Liver (tissue), 9 donors: Measurements from ENCODE around the gene DDX1. TPM values are rescaled to one million over a fixed set of nuclear protein-coding genes. Genes with fewer than 3 reads are reported as not detected.

Experiments used
- DNase-seq: peaks from one replicate; pipeline ENCODE4 v3.0.0-alpha.2; 2017; ENCODE audit warnings: low spot score
- H3K27ac ChIP-seq, 2 donors: one replicate each; pipeline ENCODE4 v1.7.0; 2013; ENCODE audit warnings: inconsistent platforms in 2 of 2, low read length in 2 of 2, control low read depth in 1 of 2, low read depth in 1 of 2, mild to moderate bottlenecking in 1 of 2
- H3K27me3 ChIP-seq, 4 donors: one replicate each; pipeline versions ENCODE4 v1.6.1 to v1.7.0; 2013; ENCODE audit warnings: low read length in 3 of 4, inconsistent platforms in 1 of 4, mild to moderate bottlenecking in 1 of 4, moderate library complexity in 1 of 4; ENCODE audit not compliant: control insufficient read depth in 4 of 4, insufficient read depth in 4 of 4
- H3K36me3 ChIP-seq, 4 donors: one replicate each; pipeline versions ENCODE4 v1.6.1 to v1.7.0; 2013; ENCODE audit warnings: low read length in 3 of 4, mild to moderate bottlenecking in 3 of 4, low read depth in 1 of 4, moderate library complexity in 1 of 4; ENCODE audit not compliant: control insufficient read depth in 4 of 4, insufficient read depth in 3 of 4
- H3K4me1 ChIP-seq, 4 donors: one replicate each; pipeline versions ENCODE4 v1.6.1 to v1.7.0; 2013; ENCODE audit warnings: low read length in 3 of 4, mild to moderate bottlenecking in 3 of 4, moderate library complexity in 1 of 4; ENCODE audit not compliant: control insufficient read depth in 4 of 4, insufficient read depth in 4 of 4
- H3K4me3 ChIP-seq, 3 donors: one replicate each; pipeline versions ENCODE4 v1.6.1 to v1.7.0; 2013; ENCODE audit warnings: low read length in 3 of 3, control low read depth in 1 of 3, low read depth in 1 of 3, mild to moderate bottlenecking in 1 of 3
- H3K9ac ChIP-seq, 2 donors: one replicate each; pipeline ENCODE4 v1.7.0; 2013; ENCODE audit warnings: low read length in 2 of 2, mild to moderate bottlenecking in 2 of 2, moderate library complexity in 2 of 2, control low read depth in 1 of 2, low read depth in 1 of 2
- H3K9me3 ChIP-seq, 4 donors: one replicate each; pipeline versions ENCODE4 v1.6.1 to v1.7.0; 2013; ENCODE audit warnings: low read length in 3 of 4; ENCODE audit not compliant: control insufficient read depth in 4 of 4
- EGR1 ChIP-seq, 2 donors: IDR thresholded peaks; 2 replicates each; pipeline ENCODE4 v1.6.1; 2016 to 2018; ENCODE audit warnings: antibody characterized with exemption in 2 of 2, low read depth in 2 of 2
- FOXA1 ChIP-seq: IDR thresholded peaks from 2 replicates; pipeline ENCODE4 v1.6.1; 2016; ENCODE audit warnings: antibody characterized with exemption
- FOXA2 ChIP-seq: IDR thresholded peaks from 2 replicates; pipeline ENCODE4 v1.6.1; 2016; ENCODE audit warnings: antibody characterized with exemption
- GABPA ChIP-seq, 2 donors: IDR thresholded peaks in 1 of 2; conservative IDR thresholded peaks in 1 of 2; 2 replicates each; pipeline ENCODE4 v1.6.1; 2016; ENCODE audit warnings: antibody characterized with exemption in 2 of 2, mild to moderate bottlenecking in 1 of 2, moderate library complexity in 1 of 2
- HNF4G ChIP-seq: IDR thresholded peaks from 2 replicates; pipeline ENCODE4 v1.6.1; 2016; ENCODE audit warnings: antibody characterized with exemption
- JUND ChIP-seq, 2 donors: IDR thresholded peaks; 2 replicates each; pipeline ENCODE4 v1.6.1; 2016; ENCODE audit warnings: antibody characterized with exemption in 2 of 2
- RAD21 ChIP-seq, 2 donors: IDR thresholded peaks; 2 replicates each; pipeline ENCODE4 v1.6.1; 2016; ENCODE audit warnings: antibody characterized with exemption in 2 of 2, mild to moderate bottlenecking in 2 of 2
- SP1 ChIP-seq: IDR thresholded peaks from 2 replicates; pipeline ENCODE4 v1.6.1; 2018; ENCODE audit warnings: antibody characterized with exemption, mild to moderate bottlenecking
- TAF1 ChIP-seq: conservative IDR thresholded peaks from 2 replicates; pipeline ENCODE4 v1.6.1; 2016; ENCODE audit warnings: antibody characterized with exemption, mild to moderate bottlenecking
- WGBS: extraction: QIAGEN DNeasy Blood & Tissue Kit; methylation state at CpG from one replicate; pipeline ENCODE4 v1.1.7; 2013; 5-methylcytosine and 5-hydroxymethylcytosine counted together
- polyA plus RNA-seq, 2 donors: library from polyadenylated mRNA; stranded (reverse) in 1 of 2; unstranded in 1 of 2; fragments of 200-250 nt in 1 of 2; fragments of >200 nt in 1 of 2; fragmentation: Nextera tagmentation in 1 of 2; extraction: Ambion mirVana in 1 of 2; gene quantifications; one replicate each; pipeline versions ENCODE4 v1.2.1 to v1.2.3, GENCODE V29; 2013 to 2015
- total RNA-seq, 2 donors: library from RNA; depleted of rRNA; stranded (reverse); fragments of >200 nt; gene quantifications; one replicate each; pipeline ENCODE4 v1.2.3, GENCODE V29; 2014
- TF ChIP-seq, protein P1 (sequence below): IDR thresholded peaks from 2 replicates; pipeline ENCODE4 v1.6.1; 2016; ENCODE audit warnings: antibody characterized with exemption
- TF ChIP-seq, protein P2 (sequence below): fragments of 150-350 bp; IDR thresholded peaks from 2 replicates; pipeline ENCODE4 v1.5.1; 2017; ENCODE audit warnings: improper control_type of control experiment, low read depth, low read length; ENCODE audit not compliant: missing input control
- TF ChIP-seq, protein P3 (sequence below): IDR thresholded peaks from 2 replicates; pipeline ENCODE4 v1.6.1; 2016; ENCODE audit warnings: antibody characterized with exemption, mild to moderate bottlenecking
- donor health status: healthy.
- donor health status: healthy.
- donor health status: healthy.
- donor health status: healthy.
- donor health status: healthy.

Gene DDX1
- total and polyA plus RNA-seq, 4 donors: 31.7 to 43.9 (median 38.8) TPM

DNA sequence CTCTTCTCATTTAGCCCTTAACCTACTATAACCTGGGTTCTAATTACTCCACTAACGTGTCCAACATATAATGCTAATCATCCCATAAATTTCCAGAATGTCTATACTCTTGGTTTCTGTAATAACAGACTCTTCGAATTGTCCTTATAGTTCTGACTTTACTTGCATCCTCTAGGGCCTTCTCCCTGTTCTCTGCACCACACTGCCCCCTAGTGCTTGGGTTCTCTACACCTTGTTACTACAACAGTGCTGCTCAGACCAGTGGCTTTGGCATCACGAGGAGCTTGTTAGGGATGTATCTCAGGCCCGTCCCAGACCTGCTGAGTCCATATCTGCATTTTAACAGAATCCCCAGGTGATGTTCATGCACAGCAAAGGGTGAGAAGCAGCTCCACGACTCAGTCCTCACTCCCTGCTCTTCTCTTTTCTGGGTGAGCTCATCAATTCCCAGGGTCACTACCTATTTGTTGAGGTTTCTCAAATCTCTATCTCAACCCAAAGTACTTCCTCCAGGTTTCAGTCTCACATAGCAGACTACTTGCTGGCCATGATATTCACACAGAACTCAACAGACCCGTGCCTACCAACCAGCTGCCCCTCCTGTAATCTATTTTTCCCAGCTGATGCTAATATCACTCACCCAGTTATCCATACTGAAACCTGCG, 14.5 kb upstream of the DDX1 start:
- H3K4me3 ChIP-seq: no peak overlapping the region
- H3K36me3 ChIP-seq: no peaks in the 10 kb centered on the region
- TF ChIP-seq, protein P1, sequence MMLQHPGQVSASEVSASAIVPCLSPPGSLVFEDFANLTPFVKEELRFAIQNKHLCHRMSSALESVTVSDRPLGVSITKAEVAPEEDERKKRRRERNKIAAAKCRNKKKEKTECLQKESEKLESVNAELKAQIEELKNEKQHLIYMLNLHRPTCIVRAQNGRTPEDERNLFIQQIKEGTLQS: no peak
- peak; percentile 88 to 91 for TF ChIP-seq RAD21 (IDR thresholded peaks at IDR 0.05)
- TF ChIP-seq, protein P2, sequence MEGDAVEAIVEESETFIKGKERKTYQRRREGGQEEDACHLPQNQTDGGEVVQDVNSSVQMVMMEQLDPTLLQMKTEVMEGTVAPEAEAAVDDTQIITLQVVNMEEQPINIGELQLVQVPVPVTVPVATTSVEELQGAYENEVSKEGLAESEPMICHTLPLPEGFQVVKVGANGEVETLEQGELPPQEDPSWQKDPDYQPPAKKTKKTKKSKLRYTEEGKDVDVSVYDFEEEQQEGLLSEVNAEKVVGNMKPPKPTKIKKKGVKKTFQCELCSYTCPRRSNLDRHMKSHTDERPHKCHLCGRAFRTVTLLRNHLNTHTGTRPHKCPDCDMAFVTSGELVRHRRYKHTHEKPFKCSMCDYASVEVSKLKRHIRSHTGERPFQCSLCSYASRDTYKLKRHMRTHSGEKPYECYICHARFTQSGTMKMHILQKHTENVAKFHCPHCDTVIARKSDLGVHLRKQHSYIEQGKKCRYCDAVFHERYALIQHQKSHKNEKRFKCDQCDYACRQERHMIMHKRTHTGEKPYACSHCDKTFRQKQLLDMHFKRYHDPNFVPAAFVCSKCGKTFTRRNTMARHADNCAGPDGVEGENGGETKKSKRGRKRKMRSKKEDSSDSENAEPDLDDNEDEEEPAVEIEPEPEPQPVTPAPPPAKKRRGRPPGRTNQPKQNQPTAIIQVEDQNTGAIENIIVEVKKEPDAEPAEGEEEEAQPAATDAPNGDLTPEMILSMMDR: peak; percentile 73
- H3K9me3 ChIP-seq: no peaks in the 10 kb centered on the region
- DNase-seq: peak; percentile 94
- no peaks in the 10 kb centered on the region for H3K4me1 ChIP-seq
- 21% methylated on average over 7 of the region's 7 CpGs for WGBS
- no peak overlapping the region for H3K27ac ChIP-seq
- no peaks in the 10 kb centered on the region for H3K27me3 ChIP-seq
- no peak overlapping the region for H3K9ac ChIP-seq

GRCh38 chr2:15579641-15580040, 12.0 kb upstream of the DDX1 start:
- Histone ChIP-seq H3K4me3 (no peak overlapping the region), H3K36me3 (no peaks in the 10 kb centered on the region), H3K27me3 (no peaks in the 10 kb centered on the region), H3K9me3 (no peaks in the 10 kb centered on the region), H3K4me1 (no peaks in the 10 kb centered on the region), H3K27ac (no peak overlapping the region), H3K9ac (no peak overlapping the region)
- TF ChIP-seq FOXA1 (no peak), FOXA2 (no peak), JUND (IDR thresholded peaks at IDR 0.05) (no peak)
- DNase-seq: no peak
- WGBS: 61% methylated on average over 1 of the region's 1 CpG

DNA sequence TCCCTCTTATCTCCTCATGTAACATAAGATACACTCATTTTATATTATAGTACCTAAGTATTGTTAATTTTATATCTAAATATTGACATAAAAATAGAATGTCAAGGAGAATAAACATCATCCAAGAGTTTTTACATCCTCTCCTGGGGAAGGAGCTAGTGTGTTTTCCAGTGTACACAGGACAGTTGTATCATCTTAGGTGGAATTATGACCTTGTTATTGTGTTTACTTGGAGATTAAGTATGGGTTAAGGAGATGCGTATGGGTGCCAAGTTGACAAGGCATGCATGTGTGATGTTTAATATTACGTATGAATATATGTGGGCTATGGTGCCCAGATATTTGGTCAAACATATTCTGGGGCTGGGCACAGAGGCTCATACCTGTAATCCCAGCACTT, 11.2 kb upstream of the DDX1 start:
- no peak for TF ChIP-seq FOXA1
- no peak for TF ChIP-seq SP1
- no peak for TF ChIP-seq RAD21 (IDR thresholded peaks at IDR 0.05)
- no peak for TF ChIP-seq TAF1
- no peak for TF ChIP-seq FOXA2
- no peak for TF ChIP-seq EGR1 (IDR thresholded peaks at IDR 0.05; ENCODE audit: low read depth in 2 of 2)
- TF ChIP-seq HNF4G: no peak
- no peak for TF ChIP-seq GABPA (IDR thresholded peaks at IDR 0.05 in 1 of 2, conservative IDR thresholded peaks at IDR 0.05 in 1 of 2)
- TF ChIP-seq, protein P3, sequence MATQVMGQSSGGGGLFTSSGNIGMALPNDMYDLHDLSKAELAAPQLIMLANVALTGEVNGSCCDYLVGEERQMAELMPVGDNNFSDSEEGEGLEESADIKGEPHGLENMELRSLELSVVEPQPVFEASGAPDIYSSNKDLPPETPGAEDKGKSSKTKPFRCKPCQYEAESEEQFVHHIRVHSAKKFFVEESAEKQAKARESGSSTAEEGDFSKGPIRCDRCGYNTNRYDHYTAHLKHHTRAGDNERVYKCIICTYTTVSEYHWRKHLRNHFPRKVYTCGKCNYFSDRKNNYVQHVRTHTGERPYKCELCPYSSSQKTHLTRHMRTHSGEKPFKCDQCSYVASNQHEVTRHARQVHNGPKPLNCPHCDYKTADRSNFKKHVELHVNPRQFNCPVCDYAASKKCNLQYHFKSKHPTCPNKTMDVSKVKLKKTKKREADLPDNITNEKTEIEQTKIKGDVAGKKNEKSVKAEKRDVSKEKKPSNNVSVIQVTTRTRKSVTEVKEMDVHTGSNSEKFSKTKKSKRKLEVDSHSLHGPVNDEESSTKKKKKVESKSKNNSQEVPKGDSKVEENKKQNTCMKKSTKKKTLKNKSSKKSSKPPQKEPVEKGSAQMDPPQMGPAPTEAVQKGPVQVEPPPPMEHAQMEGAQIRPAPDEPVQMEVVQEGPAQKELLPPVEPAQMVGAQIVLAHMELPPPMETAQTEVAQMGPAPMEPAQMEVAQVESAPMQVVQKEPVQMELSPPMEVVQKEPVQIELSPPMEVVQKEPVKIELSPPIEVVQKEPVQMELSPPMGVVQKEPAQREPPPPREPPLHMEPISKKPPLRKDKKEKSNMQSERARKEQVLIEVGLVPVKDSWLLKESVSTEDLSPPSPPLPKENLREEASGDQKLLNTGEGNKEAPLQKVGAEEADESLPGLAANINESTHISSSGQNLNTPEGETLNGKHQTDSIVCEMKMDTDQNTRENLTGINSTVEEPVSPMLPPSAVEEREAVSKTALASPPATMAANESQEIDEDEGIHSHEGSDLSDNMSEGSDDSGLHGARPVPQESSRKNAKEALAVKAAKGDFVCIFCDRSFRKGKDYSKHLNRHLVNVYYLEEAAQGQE: no peak
- Histone ChIP-seq H3K36me3 (no peaks in the 10 kb centered on the region), H3K4me1 (no peaks in the 10 kb centered on the region), H3K9me3 (no peaks in the 10 kb centered on the region), H3K4me3 (no peak overlapping the region), H3K27me3 (no peaks in the 10 kb centered on the region), H3K27ac (no peak overlapping the region), H3K9ac (no peak overlapping the region)
- DNase-seq: no peak
- 92% methylated on average over 2 of the region's 2 CpGs for WGBS
